Stimulated activated CD4-positive, alpha-beta T cell treated with anti-CD3 and anti-CD28 coated beads, Interleukin-4, amount 100 ng/mL, for 4 hours (primary cell): ENCODE data around the gene PAK5.

Experiments
- DNase-seq, 2 experiments: peaks; one replicate each; pipeline ENCODE4 v3.0.0-alpha.2; 2020

Gene PAK5

DNA sequence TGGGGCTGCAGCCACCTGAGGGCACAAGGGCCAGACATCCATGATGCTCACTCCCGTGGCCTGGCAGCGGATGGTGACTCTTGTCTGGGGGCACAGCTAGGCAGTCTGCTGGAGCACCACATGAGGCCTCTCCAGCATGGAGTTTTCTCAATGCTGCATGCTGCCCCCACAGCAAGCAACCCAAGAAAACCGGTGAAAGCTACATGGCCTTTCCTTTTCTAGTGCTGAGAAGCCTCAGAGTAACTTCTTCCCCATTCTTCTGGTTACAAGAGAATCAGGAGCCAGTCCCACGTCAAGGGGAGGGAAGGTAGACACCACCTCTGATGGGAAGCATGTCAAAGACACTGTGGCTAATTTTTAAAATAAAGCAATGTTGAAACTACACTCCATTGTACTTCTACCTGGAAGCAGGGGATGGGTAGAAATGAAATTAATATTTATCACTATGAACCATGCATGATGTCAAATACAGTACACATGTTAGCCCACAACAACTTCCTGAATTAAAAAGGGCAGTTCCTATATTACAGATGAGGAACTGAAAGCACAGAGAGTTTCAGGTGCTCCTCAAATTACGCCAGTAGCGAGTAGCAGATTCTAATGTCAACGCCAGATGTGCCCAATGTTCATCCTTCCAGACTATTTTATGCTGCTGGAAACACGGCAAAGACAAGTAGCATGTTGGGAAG lies 223.0 kb downstream of the PAK5 start:
- DNase-seq = no peak

DNA sequence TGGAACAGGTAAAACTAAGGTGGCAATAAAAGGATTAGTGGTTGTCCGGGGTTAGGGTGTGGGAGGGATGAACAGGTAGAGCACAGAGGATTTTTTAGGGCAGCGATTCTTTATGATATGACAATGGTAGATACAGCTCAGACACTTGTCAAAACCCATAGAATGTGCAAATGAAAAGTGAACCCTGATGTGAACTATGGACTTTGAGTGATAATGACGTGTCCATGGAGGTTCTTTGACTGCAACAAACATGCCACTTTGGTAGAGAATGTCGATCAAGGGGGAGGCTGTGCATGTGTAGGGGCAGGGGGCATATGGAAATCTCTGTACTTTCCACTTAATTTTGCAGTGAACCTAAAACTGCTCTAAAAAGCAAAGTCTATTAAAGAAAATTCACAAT lies 223.8 kb downstream of the PAK5 start:
- no peak for DNase-seq

DNA sequence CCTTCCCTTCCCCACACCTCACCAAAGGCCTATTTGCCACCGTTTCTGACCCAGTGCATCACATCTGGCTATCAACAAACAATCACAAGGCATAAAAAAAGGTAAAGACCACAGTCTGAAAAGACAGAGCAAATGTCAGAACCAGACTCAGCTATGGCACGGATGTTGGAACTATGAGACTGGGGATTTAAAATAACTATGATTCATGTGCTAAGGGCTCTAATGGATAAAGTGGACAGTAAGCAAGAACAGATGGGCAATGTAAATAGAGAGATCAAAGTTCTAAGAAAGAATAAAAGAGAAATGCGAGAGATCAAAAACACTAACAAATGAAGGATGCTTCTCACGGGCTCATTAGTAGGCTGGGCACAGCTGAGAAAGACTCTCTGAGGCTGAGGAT lies 225.0 kb downstream of the PAK5 start:
- no peak for DNase-seq

DNA sequence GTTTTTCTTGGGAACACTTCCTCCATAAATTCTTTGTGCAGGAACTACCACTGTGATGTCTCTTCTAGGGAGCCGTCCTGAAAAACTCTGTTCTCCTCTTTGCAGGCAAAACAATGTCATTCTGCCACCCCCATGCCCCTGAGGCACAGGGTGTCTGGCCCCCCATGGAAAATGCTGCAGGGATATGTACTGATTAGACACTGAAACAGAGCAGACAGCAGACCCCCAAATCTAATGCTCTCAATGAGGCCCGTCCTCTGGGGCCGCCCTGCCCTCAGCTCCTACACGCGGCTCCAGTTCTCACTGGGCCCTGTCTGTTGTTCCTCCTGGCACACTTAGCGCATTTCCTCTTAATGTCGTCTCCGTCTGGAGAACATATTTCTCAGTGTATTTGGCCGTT lies 227.0 kb downstream of the PAK5 start:
- DNase-seq = no peak

DNA sequence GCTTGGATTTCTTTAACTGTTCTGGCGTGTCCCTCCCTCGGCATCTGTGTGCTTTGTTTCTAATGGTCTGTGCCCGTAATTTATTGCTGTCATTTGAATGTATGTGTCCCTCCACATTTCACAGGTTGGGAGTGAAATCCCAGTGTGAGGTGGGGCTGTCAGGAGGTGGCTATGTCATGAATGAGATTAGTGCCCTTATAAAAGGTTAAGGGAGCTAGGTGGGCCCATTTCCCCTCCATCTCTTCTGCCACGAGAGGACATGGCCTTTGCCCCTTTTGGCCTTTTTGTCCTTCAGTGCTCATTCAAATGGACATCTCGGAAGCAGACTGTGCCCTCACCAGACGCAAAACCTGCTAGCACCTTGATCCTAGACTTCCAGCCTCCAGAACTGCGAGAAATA lies 228.2 kb downstream of the PAK5 start:
- DNase-seq = no peak

DNA sequence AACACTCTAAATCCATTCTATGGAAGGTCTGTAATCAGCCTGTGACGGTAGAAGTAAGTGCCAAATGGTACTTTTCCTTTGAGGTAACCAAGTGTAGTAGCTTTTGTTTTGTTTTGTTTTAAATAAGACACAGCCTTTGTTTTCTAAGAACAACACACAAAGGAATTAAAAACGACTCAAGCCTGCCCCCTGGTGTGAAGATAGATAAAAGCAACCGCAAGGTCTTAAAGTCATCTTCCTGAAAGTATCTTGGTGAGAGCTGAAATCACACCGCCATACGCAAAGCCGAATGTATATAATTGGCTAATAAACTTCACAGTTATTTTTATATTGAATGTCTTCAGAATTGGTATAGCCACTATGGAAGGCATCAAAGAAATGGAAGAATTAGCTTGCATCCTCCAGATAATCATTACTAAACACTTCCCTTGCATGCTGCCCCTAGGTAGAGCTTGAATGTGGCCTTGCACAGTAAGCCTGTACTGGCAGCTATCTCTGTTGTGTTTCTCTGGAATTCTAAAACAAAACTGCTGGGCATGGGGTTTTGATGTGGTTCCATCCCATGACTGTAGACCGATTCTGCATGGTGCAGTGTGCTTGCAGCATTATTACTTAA lies 228.9 kb downstream of the PAK5 start:
- no peak for DNase-seq

DNA sequence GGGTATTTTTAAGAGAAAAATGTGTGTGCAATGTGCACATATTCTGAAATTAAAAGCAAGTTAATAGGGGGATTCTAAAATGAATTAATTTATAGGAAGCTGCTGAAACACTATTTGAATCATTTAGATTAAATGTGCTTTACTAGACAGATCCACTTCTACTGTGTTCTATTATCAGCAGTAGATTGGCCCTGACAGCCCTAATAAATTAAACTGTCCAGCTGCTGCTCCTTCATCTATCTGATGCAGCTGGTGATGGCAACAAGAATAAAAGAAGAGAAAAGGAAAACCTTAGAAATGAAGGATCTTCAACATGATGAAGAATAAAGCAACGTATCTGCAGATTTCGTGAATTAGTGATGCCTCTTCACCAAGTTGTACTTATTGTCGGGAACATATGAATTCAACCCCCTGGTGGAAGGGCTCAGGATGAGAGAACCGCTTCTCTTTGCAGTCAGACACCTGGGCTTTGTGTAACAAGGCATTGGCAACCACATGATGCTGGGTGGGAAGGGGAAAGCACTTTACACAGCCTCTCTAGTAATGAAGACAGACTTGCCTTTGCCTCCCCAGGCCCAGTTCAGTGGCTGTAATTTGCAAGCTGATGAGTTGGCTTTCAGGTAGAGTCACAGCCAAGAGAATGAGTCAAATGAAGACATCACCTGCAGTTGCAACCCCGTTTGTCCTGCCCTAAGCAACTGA lies 230.1 kb downstream of the PAK5 start:
- DNase-seq = no peak

DNA sequence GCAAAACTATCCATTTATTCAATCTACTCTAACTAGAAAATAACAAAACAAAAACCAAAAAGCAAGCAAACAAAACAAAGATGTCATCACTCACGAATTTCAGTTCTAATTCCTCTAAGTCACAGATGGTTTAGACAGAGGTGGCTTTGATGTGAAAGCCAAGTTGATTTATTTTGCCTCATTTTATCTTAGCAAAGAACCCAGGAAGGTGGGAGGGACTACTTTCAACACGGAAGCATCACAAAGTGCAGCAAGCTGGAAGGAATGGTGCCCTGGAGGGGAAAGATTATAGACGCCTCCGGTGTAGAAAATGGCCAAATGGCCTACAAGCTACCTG lies 236.1 kb downstream of the PAK5 start:
- no peak for DNase-seq

DNA sequence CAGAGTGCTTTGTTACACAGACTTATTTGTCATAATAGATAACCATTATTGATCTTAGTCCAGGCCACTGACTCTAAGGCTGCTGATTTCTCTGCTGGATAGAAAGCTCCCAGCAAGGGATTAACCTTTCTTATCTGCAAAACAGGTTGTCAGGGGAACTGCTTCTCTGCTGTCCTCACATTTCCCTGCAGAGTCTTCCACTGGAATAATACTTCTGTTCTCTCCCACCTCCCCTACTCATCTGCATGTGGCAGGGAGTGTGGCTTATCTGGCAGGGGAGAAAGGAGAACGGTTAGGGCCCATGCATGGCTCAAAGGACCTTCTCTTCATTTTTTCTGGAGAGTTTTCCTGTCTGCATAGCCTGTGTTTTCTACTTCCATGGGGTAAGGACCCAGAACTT lies 238.3 kb downstream of the PAK5 start:
- DNase-seq = no peak

DNA sequence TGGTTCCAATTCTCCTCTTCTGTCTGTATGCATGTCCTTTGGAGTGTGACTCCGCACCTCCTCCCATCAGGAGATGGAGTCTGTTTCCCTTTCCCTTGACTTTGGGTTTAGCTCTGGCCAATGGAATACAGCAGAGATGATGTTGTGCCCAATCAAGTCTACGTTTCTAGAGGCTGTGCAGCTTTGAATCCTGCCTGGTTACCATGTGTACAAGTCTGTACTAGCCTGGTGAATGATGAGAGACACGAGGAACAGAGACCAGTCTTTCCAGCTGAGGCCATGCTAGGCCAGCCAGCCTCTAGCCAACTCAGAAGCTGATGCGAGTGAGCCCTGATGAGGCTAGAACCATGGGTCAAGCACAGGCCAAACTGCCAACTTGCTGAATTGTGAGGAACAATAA lies 241.3 kb downstream of the PAK5 start:
- no peak for DNase-seq

DNA sequence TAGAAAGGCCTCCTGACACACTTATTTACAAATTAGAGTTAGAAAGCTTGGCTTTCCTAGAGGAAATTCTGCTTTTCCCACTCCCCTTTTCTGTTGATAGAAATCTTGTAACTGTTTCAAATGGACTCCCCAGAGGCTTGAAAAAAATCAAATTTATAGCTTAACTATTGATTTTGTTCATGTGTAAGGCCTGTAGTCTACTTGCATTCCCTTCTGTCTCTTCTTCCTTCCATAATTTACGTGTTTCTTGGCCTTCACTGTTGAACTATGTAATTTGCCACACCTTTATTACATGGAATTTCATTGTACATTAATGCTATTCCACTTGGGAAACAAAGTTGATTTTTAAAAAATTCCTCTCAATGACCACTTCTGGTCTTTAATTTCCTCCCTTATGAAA lies 243.1 kb downstream of the PAK5 start:
- DNase-seq = no peak

DNA sequence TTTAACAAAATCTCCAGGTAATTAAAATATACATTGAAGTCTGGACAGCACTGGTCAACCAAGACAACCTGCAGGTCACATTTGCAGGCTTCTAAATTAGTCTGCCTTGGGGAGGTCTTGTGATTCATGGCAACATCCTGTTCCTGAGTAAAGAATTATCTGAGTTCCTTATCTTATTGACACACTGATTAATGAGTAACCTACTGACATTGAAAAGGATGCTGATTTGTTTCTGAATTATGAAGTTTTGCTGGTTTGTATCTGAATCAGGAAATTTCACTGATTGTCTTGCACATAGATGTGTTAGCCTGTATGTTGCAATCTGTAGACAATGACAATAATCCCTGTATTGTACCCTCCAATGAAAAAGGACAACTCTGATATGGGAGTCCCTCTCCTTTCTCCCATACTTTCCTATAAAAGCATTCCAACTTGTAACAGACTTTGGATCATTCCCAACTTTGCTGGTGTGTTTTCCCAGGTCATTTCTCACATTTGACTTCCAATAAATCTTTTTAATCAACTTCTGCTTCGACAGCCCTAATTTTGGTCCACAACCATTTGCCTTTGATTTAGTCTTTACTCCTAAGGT lies 244.5 kb downstream of the PAK5 start:
- DNase-seq = no peak

DNA sequence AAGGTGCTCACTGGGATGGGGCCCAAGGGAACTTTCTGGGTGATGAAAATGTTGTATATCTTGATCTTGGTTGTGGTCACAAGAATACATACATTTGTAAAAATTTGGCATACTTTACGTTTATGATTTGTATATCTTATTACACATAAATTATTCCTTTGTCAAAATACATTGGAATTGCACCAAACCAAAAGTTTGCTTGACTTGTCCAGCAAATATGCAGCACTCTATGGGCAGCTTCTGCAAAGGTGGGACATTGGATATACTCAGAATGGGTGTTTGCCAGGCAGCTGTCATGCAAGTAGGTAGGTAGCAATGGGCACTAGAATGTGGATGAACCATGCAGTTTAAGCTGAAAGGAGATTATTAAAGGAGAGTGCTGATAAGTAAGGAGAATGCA lies 246.5 kb downstream of the PAK5 start:
- DNase-seq = no peak

DNA sequence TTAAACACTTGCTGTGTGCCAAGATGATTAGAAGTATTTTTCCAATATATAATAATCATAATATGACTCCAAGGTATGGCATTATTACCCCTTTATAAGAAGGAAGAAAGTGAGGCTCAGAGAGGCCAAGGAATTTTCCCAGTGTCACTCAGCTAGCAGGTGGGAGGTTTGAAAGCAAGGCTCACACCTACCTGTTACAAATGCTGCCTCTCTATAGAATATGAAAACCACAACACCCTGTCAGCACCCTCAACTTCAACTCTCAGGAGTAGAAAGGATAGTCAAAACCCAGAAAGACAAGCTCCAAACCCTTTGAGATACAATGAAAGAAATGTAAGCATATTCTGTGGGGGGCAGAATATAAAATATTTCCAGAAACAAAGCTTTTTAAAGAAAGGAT lies 247.8 kb downstream of the PAK5 start:
- no peak for DNase-seq

DNA sequence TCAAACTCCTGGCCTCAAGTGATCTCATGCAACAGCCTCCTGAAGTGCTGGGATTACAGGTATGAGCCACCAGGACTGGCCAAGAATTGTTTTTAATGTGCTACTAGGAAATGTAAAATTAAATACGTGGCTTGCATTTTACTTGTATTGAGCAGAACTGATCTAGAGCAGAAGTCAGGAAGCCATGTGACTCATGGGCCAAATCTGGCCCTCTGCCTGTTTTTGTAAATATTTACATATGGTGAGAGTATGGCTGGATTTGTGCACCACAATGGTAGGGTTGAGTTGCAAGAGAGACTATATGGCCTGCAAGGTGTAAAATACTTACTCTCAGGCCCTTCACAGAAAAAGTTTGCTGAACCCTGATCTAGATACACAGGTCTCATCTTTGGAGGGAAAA lies 248.7 kb downstream of the PAK5 start:
- no peak for DNase-seq

DNA sequence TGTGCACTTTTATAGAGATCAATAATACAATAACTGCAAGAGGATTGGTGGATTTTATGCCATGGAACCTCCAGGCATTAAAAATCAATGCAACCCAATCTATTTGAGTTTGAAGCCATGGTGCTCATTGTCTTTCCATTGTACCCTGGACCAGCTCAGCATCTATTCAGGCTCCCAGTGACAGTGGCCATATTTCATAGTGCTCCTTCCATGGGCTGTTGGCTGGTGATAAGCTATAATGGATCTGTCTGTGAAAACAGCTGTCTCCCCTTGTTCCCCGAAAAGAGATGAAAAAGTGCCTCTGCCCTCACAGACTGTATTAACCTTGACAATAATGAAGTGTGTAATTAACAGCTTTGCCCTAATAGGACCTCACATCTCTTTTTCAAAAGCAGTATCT lies 250.2 kb downstream of the PAK5 start:
- no peak for DNase-seq

DNA sequence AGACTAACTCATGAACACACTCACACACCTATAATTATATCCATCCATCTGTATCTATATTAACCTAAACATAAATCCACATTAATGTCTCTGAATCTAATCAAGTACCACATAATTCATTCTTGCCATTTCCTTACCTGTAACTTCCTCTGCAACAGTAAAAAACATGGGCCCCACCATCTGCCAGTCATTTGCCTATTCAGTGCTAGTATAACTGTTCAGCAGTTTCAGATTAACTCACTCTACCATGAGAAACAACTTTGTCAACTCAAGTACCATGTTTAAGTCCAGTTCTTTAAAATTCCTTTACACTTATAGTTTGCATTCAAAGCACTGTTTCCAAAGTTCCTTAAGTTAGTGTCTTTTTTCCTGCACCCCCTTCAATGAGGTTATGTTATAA lies 255.7 kb downstream of the PAK5 start:
- DNase-seq = no peak

DNA sequence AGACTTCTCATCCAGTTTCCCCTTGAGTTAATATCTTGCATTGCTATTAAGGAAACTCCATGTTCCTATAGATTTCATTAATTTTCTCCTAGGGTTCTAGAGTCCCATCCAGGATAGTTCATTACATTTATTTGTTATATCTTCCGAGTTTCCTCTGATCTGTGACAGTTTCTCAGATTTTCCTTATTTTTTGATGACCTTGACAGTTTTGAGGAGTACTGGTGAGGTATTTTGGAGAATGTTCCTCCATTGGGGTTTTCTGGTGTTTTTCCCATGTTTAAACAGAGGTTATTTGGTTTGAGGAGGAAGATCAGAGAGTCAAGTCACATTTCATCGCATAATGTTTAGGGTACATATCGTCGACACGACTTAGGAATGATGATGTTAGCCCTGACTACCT lies 256.7 kb downstream of the PAK5 start:
- DNase-seq = no peak

DNA sequence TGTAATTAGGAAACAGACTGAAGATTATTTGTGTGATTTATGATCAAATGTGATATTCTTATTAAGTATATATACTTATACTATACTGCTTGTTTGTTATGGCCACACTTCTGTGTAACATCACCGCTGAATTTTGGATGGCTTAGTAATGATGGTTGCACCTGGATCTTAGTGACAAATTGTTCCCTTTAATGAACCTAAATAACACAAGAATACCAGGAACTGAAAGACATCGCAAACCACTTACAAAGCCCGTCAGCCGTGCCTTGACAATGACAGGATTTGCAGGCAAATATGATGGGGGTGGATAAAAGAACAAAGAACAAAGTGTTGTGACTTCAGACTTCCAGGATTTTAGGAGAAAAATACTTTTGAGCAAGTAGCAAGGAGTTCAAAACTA lies 257.4 kb downstream of the PAK5 start:
- DNase-seq = no peak

DNA sequence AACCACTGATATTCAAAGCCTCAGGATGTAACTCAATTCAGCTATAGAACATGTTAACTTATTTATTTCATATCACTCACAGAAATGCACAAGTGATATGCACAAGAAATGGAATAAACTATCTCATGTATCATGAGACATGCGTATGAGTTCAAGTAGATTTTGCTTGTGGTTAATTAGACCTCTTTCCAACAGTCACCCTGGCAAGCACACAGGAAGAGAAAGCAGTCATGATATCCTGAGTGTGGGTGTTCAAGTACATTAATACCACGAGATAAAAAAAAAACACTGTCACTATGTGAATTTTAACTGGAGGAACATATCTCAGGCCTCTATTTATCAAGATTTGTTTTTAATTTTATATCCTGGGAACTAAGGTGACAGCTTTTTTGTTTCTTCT lies 260.3 kb downstream of the PAK5 start:
- no peak for DNase-seq

DNA sequence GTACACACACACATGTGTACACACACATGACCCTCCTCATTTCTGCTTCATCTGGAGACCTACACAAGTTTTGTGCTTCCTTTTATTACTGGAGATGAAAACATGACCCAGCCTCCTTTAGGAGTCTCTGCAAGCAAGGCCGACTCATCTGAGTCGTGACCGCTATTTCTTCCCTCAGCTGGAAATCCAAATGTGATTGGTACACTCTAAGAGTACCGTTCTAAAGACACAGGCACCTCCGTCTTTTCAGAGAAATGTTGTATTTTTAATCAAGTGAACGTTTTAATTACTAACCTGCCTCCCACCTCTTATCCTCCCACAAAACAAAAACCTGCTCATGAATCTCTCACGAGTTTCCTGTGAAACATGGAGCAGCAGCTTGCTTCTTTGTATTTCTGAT lies 261.5 kb downstream of the PAK5 start:
- no peak for DNase-seq

DNA sequence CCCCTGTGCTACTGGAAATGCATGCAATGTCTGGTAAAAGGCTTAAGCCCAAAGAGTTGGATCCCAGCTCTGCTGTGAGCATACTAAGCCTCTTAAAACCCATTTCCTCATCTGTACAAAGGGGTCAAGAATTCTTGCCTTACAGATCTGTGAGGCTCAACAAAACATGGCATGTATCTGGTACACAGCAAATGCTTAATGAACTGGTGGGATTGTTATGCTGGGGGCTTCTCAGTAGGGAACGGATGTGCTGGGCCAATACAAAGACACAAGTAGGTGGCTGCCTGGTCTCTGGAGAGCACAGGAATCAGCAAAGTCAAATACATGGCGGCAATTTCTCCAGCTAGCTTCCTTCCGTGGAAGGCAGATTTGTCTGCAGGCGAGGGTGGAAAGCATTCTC lies 262.2 kb downstream of the PAK5 start:
- no peak for DNase-seq

DNA sequence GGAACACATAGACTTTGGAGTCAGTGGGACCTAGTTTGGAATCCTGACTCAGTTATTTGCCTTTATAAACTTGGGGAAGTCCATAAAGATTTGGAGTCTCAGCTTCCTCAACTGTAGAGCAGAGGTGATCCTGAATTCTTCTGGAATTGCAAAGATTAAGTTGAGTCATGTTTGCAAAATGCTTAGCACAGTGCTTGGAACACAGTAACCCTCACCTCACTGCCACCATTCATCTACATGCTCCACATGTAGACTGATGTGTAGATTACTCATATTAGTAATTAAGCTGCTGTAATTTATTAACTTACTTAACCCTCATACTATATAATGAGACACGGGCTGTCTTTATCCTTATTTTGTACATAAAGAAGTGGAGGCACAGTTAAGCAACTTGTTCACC lies 263.0 kb downstream of the PAK5 start:
- DNase-seq = no peak

DNA sequence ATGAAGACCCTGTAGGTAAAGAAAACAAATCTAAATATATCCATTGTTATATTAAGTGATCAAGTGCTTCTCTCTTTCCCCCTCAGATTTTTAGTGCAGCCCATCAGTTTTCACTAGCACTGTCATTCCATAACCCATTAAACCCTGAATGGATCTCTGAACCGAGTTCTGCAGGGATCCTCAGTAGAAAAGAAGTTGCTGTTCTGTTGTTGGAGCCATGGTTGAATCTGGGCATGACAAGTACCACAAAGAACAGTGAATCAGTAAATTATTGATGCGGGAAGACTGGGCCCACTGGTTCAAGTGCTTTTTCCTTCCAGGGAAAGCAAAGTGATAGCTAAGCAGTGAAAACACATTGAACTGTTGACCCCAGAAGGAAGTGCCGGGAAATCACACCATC lies 264.1 kb downstream of the PAK5 start:
- no peak for DNase-seq
